COLO668 (cell line): ENCODE measurements around the gene RAB3GAP1.
"Not testable (repeated sequence)": the region's sequence is repeated elsewhere in the genome, so short reads cannot be mapped to it uniquely, and the experiment has no call there.

ENCODE experiments used
- DNase-seq: peaks from one replicate; lab custom pipeline; 2025; ENCODE audit not compliant: unreplicated experiment; lab: John Stamatoyannopoulos, UW

RAB3GAP1 gene

GRCh38 chr2:135052997-135053474, 944 bp downstream of the RAB3GAP1 start:
- DNase-seq = no peak

GRCh38 chr2:135055182-135055786, 3.2 kb downstream of the RAB3GAP1 start:
- no peak for DNase-seq

GRCh38 chr2:135056790-135057189, 4.7 kb downstream of the RAB3GAP1 start:
- no peak for DNase-seq

GRCh38 chr2:135059577-135059976, 7.5 kb downstream of the RAB3GAP1 start:
- DNase-seq = no peak

GRCh38 chr2:135063210-135063609, 11.1 kb downstream of the RAB3GAP1 start:
- no peak for DNase-seq

- DNase-seq = no peak
Observed at GRCh38 chr2:135064149-135064548, 12.1 kb downstream of the RAB3GAP1 start.

GRCh38 chr2:135066710-135067109, 14.6 kb downstream of the RAB3GAP1 start:
- no peak for DNase-seq

- no peak for DNase-seq
Observed at GRCh38 chr2:135072125-135072997, 20.3 kb downstream of the RAB3GAP1 start.

GRCh38 chr2:135074216-135074615, 22.1 kb downstream of the RAB3GAP1 start:
- DNase-seq = no peak

GRCh38 chr2:135076556-135076955, 24.5 kb downstream of the RAB3GAP1 start:
- DNase-seq = no peak

GRCh38 chr2:135078417-135078816, 26.3 kb downstream of the RAB3GAP1 start:
- no peak for DNase-seq

- DNase-seq = no peak
Observed at GRCh38 chr2:135086222-135086621, 34.1 kb downstream of the RAB3GAP1 start.

GRCh38 chr2:135089597-135089996, 37.5 kb downstream of the RAB3GAP1 start:
- not testable (repeated sequence) for DNase-seq

GRCh38 chr2:135091681-135092080, 39.6 kb downstream of the RAB3GAP1 start:
- no peak for DNase-seq

- DNase-seq = no peak
Observed at GRCh38 chr2:135093193-135093592, 41.1 kb downstream of the RAB3GAP1 start.

- no peak for DNase-seq
Observed at GRCh38 chr2:135093670-135094330, 41.7 kb downstream of the RAB3GAP1 start.

GRCh38 chr2:135094508-135094907, 42.4 kb downstream of the RAB3GAP1 start:
- no peak for DNase-seq

- DNase-seq = no peak
Observed at GRCh38 chr2:135095591-135095990, 43.5 kb downstream of the RAB3GAP1 start.

- DNase-seq = no peak
Observed at GRCh38 chr2:135096665-135097446, 44.8 kb downstream of the RAB3GAP1 start.

- no peak for DNase-seq
Observed at GRCh38 chr2:135097532-135098231, 45.6 kb downstream of the RAB3GAP1 start.
